DND-41 (cell line): ENCODE measurements around the gene ITGA11.

Experiments used
- CTCF ChIP-seq: IDR thresholded peaks from 2 replicates; pipeline ENCODE4 v1.5.1; 2012; ENCODE audit warnings: borderline replicate concordance, low read length, moderate library complexity, mild to moderate bottlenecking; ENCODE audit not compliant: poor library complexity, severe bottlenecking; ENCODE audit errors: extremely low read depth
- EZH2 ChIP-seq: IDR thresholded peaks from 3 replicates; pipeline ENCODE4 v1.6.1; 2012; ENCODE audit warnings: borderline replicate concordance, low read depth, mild to moderate bottlenecking, moderate library complexity, low read length, inconsistent platforms; ENCODE audit not compliant: severe bottlenecking

- TF ChIP-seq CTCF (no peak), EZH2 (no peak)
Observed at GRCh38 chr15:68249058-68249713, 182.8 kb downstream of the ITGA11 start.
